ENCODE results near the gene FAAP100.
"Not testable (repeated sequence)": the region's sequence is repeated elsewhere in the genome, so short reads cannot be mapped to it uniquely, and the experiment has no call there.

The FAAP100 gene

DNA sequence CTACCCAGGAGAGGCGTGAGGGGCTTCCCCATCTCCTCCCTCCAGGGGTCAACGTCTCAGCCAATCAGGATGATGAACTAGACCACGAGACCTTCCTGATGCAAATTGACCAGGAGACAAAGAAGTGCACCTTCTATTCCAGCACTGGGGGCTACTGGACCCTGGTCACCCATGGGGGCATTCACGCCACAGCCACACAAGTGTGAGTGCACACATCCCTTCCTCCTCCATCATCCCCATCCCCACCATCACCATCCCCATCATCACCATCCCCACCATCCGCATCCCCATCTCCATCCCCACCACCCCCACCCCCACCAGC, 17.2 kb downstream of the FAAP100 start:
- TF ChIP-seq, protein P1, sequence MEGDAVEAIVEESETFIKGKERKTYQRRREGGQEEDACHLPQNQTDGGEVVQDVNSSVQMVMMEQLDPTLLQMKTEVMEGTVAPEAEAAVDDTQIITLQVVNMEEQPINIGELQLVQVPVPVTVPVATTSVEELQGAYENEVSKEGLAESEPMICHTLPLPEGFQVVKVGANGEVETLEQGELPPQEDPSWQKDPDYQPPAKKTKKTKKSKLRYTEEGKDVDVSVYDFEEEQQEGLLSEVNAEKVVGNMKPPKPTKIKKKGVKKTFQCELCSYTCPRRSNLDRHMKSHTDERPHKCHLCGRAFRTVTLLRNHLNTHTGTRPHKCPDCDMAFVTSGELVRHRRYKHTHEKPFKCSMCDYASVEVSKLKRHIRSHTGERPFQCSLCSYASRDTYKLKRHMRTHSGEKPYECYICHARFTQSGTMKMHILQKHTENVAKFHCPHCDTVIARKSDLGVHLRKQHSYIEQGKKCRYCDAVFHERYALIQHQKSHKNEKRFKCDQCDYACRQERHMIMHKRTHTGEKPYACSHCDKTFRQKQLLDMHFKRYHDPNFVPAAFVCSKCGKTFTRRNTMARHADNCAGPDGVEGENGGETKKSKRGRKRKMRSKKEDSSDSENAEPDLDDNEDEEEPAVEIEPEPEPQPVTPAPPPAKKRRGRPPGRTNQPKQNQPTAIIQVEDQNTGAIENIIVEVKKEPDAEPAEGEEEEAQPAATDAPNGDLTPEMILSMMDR (conservative IDR thresholded peaks at IDR 0.05), result no peak
- H3K27ac ChIP-seq, result no peak overlapping the region

GRCh38 chr17:81534157-81535006, 17.8 kb downstream of the FAAP100 start:
- TF ChIP-seq, protein P1 (conservative IDR thresholded peaks at IDR 0.05), result no peak
- H3K27ac ChIP-seq, result no peak overlapping the region

- no peak overlapping the region for H3K27ac ChIP-seq
- TF ChIP-seq, protein P1 (conservative IDR thresholded peaks at IDR 0.05), result no peak
Observed at GRCh38 chr17:81533339-81534141, 18.6 kb downstream of the FAAP100 start.

DNA sequence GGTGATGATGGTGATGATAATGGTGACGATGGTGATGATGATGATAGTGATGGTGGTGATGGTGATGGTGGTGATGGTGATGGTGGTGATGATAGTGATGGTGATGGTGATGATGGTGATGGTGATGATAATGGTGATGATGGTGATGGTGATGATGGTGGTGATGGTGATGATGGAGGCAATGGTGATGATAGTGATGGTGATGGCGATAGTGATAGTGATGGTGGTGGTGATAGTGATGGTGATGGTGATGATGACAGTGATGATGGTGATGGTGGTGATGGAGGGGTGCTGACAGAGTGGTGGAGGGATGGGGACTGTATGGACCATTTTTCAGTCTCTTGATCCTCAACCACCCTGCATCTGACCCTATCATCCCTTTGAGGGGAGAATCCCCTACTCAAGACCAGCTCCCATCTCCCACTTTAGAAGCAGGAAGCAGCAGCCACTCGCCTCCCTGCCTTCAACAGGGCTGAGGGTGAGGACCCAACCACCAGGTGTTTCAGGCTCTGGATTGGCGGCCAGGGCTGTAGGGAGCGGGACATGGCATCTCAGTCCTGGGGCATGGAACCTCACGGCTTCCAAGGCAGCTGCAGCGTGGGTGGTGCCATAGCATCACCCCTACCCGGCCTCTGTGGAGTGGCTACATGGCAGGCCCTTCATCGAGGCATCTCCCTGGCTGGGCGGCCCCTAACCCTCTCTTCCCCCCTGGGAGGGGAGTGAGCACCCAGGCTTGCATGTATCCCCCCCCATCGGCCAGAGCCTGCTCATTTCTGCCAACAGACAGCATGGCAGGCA, 19.5 kb downstream of the FAAP100 start:
- no peak overlapping the region for H3K27ac ChIP-seq
- TF ChIP-seq, protein P1 (conservative IDR thresholded peaks at IDR 0.05), result no peak

GRCh38 chr17:81531998-81532404, 20.2 kb downstream of the FAAP100 start:
- not testable (repeated sequence) for H3K27ac ChIP-seq

- not testable (repeated sequence) for H3K27ac ChIP-seq
Observed at GRCh38 chr17:81531013-81531412, 21.1 kb downstream of the FAAP100 start.

- H3K27ac ChIP-seq, result no peak overlapping the region; the same call in 1 of the 2 replicates
- TF ChIP-seq, protein P1 (conservative IDR thresholded peaks at IDR 0.05), result no peak
Observed at GRCh38 chr17:81529437-81529803, 22.7 kb downstream of the FAAP100 start.

Measured in VCaP (cell line).